Mucosa of descending colon (tissue), 3 donors: ENCODE measurements around the gene GLIS1. TPM values are rescaled to one million over a fixed set of nuclear protein-coding genes. Genes with fewer than 3 reads are reported as not detected.

ENCODE experiments used
- ATAC-seq: fragments of 200-7000 bp; cut with Tn5 transposase; one replicate; pipeline ENCODE4 v1.9.1; 2020; ENCODE audit warnings: mild to moderate bottlenecking, moderate library complexity
- DNase-seq, 3 donors: peaks; one replicate each; pipeline ENCODE4 v3.0.0-alpha.2; 2020
- H3K36me3 ChIP-seq: fragments of 200-600 bp; one replicate; pipeline ENCODE4 v1.8.0; 2021; ENCODE audit warnings: low read depth, mild to moderate bottlenecking
- H3K4me1 ChIP-seq: fragments of 200-600 bp; one replicate; pipeline ENCODE4 v1.8.0; 2021; ENCODE audit warnings: low read depth, mild to moderate bottlenecking
- H3K4me3 ChIP-seq: fragments of 200-600 bp; one replicate; pipeline ENCODE4 v1.8.0; 2021; ENCODE audit warnings: mild to moderate bottlenecking
- H3K9me3 ChIP-seq: fragments of 200-600 bp; one replicate; pipeline ENCODE4 v1.8.0; 2021; ENCODE audit warnings: mild to moderate bottlenecking
- intact Hi-C, 2 donors: fragments of 100-400 bp; cut with DNase I in 1 of 2; cut with micrococcal nuclease in 1 of 2; formaldehyde crosslinking; loops; one replicate each; pipeline versions ENCODE4 v1.11.0 to v1.11.1; 2022; cut with DNase I, micrococcal nuclease
- total RNA-seq, 3 donors: library from RNA; stranded (reverse); fragmentation: NEBNext Ultra II Directional in 2 of 3; extraction: Animal tissue kit (Norgen Biotek cat#: 25700) in 2 of 3; gene quantifications; one replicate each; pipeline versions ENCODE4 v1.2.1 to v1.2.4, GENCODE V29; 2021 to 2023
- TF ChIP-seq, protein P1 (sequence below): fragments of 200-600 bp; IDR thresholded peaks from one replicate; pipeline ENCODE4 v1.8.0; 2022; ENCODE audit warnings: antibody characterized with exemption, mild to moderate bottlenecking
- donor health status: DM: no; HTN: no; CAD: no; lungs with moderate emphysema.
- donor health status: DM: no; HTN: no; CAD: no.
- donor health status: DM: no; HTN: yes; CAD: no.

GLIS1 gene
- total RNA-seq, 3 donors from 2014 or later: 0.09 to 0.24 (median 0.14) TPM

DNA sequence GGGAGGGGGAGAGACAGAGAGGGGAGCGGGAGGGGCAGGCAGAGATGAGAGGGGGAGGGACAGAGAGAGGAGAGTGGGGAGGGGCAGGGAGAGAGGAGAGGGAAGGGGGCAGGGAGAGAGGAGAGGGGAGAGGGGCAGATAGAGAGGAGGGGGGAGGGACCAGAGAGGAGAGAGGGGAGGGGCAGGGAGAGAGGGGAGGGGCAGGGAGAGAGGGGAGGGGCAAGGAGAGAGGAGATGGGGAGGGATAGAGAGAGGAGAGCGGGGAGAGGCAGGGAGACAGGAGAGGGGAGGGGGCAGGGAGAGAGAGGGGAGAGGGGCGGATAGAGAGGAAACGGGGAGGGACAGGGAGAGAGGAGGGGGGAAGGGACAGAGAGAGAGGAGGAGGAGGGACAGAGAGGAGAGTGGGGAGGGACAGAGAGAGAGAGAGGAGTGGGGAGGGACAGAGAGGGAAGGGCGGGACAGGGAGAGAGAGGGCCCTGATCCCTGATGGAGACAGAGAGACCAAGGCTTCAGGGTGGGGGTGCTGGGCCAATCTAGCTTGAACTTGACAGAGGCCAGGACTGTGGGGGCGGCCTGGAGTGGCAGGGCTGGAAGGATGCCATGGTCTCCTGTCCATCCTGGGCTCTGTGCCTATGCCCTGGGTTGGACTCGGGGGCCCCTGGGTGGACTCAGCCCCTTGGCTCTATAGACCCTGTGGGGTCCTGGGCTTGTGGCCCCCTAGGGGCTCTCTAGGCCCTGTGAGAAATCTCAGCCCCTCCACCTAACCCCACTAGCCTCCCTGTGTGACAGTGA is 236.1 kb downstream of the GLIS1 start:
- Histone ChIP-seq H3K9me3 (no peaks in the 10 kb centered on the region), H3K4me1 (no peaks in the 10 kb centered on the region), H3K36me3 (no peaks in the 10 kb centered on the region), H3K4me3 (no peak overlapping the region)
- ATAC-seq: no peak
- intact Hi-C loops: no loop called here
- TF ChIP-seq, protein P1, sequence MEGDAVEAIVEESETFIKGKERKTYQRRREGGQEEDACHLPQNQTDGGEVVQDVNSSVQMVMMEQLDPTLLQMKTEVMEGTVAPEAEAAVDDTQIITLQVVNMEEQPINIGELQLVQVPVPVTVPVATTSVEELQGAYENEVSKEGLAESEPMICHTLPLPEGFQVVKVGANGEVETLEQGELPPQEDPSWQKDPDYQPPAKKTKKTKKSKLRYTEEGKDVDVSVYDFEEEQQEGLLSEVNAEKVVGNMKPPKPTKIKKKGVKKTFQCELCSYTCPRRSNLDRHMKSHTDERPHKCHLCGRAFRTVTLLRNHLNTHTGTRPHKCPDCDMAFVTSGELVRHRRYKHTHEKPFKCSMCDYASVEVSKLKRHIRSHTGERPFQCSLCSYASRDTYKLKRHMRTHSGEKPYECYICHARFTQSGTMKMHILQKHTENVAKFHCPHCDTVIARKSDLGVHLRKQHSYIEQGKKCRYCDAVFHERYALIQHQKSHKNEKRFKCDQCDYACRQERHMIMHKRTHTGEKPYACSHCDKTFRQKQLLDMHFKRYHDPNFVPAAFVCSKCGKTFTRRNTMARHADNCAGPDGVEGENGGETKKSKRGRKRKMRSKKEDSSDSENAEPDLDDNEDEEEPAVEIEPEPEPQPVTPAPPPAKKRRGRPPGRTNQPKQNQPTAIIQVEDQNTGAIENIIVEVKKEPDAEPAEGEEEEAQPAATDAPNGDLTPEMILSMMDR: no peak
- DNase-seq: no peak

DNA sequence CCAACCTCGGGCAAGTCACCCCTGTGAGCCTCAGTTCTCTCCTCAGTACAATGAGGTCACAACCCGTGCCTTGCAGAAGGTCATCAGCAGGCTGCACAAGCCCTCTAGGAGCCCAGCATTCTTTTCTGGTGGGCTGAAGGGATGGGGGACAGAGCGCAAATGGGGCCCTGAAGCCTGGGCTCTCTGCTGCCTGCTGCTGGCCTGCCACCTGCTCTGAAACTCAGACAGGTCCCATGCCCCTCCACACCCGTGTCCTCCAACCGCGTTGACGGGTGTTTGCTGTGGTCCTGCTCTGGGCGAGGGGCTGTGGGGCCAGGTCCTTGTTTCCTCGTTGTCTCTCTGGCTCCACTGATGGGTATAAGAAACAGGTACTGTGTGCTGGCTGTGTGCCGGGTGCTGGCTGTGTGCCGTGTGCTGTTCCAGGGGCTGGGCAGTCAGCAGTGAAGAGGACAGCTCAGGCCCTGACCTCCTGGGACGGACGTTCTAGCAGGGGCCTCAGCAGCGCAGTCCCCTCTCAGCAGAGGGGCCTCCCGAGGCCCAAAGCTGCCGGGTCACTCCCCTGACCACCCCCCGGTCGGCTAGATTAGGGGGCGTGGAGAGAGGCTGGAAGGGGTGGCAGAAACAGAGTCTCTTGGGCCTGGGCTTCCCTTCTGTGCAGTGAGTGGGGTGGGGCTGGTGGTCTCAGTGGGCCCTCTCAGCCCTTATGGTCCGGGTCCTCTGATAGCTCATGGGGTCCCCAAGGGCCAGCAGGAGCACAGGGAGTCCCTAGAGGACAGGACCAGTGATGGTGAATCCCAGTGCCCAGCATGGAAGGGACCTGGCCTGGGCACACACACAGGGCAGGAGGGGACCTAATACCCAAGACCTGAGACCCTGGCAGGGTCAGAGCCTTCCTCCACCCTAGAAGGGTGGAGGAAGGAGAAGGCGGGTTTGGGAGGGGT is 237.6 kb downstream of the GLIS1 start:
- H3K36me3 ChIP-seq: no peaks in the 10 kb centered on the region
- H3K4me3 ChIP-seq: no peak overlapping the region
- DNase-seq (no peak), ATAC-seq (no peak)
- TF ChIP-seq, protein P1: no peak
- H3K4me1 ChIP-seq: no peaks in the 10 kb centered on the region
- H3K9me3 ChIP-seq: no peaks in the 10 kb centered on the region
- intact Hi-C loops: no loop called here

DNA sequence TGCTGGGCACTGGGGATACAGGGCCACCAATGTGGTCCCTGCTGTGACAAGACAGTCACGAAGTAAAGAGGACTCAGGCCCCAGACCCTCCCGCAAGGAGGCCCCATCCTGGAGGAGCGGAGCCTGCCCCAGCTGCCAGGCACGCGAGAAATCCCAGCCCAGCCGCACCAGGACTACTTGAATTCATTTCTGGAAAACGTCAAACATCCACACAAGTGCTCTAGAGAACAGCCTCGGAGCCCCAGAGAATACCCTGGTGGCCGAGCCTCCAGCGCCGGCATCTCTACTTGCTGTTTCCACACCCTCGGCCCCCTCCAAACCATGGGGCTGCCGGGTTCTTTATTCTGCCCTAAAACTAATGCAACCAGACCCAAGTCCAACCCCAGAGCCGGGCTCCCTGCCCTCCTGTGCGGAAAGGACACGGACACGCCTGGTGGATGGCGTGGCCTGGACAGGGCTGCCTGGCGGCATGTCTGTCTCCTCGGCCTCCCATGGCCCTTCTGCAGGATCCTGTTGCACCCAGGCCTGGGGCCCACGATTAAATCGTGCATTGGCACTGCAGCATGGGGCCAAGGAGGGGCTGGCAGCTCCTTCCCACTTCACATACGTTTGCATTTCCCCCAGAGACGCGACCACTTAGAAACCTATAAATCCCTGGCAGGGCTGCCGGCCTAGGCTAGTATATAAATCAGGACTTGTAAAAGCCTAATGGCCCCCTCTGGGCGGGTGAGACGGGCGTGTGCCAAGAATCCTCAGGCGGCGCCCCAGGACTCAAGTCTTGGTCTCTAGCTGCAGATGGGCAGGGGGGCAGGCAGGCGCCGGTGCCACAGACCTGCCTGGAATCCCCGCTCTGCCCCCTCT is 238.5 kb downstream of the GLIS1 start:
- H3K4me1 ChIP-seq: no peaks in the 10 kb centered on the region
- intact Hi-C loops: no loop called here
- TF ChIP-seq, protein P1: no peak
- no peaks in the 10 kb centered on the region for H3K36me3 ChIP-seq
- no peaks in the 10 kb centered on the region for H3K9me3 ChIP-seq
- no peak for DNase-seq
- ATAC-seq: no peak
- H3K4me3 ChIP-seq: no peak overlapping the region

DNA sequence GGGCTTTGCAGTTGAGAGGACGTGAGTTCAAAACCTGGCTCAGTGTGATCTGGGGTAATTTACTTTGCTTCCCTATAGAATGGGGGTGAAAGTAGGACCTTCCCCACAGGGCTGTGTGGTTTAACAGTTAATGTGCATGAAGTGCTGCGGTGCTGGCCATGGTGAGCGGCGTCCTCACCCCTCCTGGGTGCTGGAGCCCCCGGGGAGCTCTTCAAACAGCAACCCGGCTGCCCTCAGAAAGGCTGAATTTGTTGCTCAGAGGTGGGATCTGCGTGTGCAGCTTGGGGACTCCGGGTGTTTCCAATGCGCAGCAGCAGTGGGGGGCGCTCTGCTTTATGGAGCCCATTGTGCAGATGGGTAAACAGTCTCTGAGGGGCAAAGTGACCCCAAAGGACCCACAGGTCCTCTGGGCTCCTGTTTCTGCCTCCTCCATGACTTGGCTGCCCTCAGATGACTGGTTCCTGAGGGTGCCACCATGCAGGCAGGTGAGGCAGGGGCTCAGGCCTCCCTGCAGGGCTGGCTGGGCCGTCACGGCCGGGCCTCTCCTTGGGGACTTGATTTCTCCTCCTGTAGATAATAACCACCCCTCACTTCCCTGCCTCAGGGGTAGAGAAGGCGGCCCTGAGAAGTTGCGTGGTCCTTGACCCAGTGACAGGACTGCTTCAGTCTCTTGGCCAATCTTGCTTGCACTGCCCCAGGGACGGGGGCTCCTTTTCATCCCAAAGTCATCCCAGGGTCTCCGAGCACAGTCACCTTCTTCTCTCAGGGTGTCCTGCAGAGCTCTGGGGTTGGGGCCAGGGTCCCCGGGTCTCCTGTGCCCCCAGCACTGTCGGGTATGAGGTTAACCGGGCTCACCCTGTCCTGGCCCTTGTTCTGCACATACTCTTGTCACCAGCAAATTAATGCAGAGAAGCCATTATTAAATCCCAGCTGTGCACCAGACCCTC is 239.4 kb downstream of the GLIS1 start:
- DNase-seq (no peak), ATAC-seq (no peak)
- no peaks in the 10 kb centered on the region for H3K4me1 ChIP-seq
- intact Hi-C loops: no loop called here
- TF ChIP-seq, protein P1: no peak
- no peaks in the 10 kb centered on the region for H3K36me3 ChIP-seq
- no peak overlapping the region for H3K4me3 ChIP-seq
- no peaks in the 10 kb centered on the region for H3K9me3 ChIP-seq
